CD8-positive, alpha-beta memory T cell (primary cell): Measurements from ENCODE around the gene RBM45. TPM values are rescaled to one million over a fixed set of nuclear protein-coding genes. Genes with fewer than 3 reads are reported as not detected.

ENCODE experiments used
- CTCF ChIA-PET: fragments of 350-600 bp; sonication (Branson Sonifier 250); formaldehyde crosslinking; loops from one replicate; lab custom pipeline; 2021; ENCODE audit warnings: antibody characterized with exemption; lab: Charles Lee
- POLR2A ChIA-PET: fragments of 350-600 bp; sonication (Branson Sonifier 250); formaldehyde crosslinking; loops from one replicate; lab custom pipeline; 2021; ENCODE audit warnings: antibody characterized with exemption; lab: Charles Lee
- DNase-seq, 5 donors: peaks; one replicate each; pipeline versions ENCODE4 v3.0.0 to v3.0.0-alpha.2; 2020 to 2022; ENCODE audit warnings: mixed read lengths in 1 of 5
- H3K27ac ChIP-seq: one replicate; pipeline ENCODE4 v1.7.0; 2013; ENCODE audit warnings: low read depth, mild to moderate bottlenecking, low read length, moderate library complexity
- H3K27me3 ChIP-seq: 2 replicates; pipeline ENCODE4 v1.7.0; 2013; ENCODE audit warnings: low read length, mild to moderate bottlenecking; ENCODE audit not compliant: insufficient read depth, poor library complexity, severe bottlenecking
- H3K36me3 ChIP-seq: 2 replicates; pipeline ENCODE4 v1.7.0; 2013; ENCODE audit warnings: mild to moderate bottlenecking, low read length, moderate library complexity; ENCODE audit not compliant: insufficient read depth
- H3K4me1 ChIP-seq: 2 replicates; pipeline ENCODE4 v1.7.0; 2013; ENCODE audit warnings: mild to moderate bottlenecking, low read length, moderate library complexity; ENCODE audit not compliant: insufficient read depth
- H3K4me3 ChIP-seq: 2 replicates; pipeline ENCODE4 v1.7.0; 2013; ENCODE audit warnings: mild to moderate bottlenecking, low read length
- H3K9me3 ChIP-seq: 2 replicates; pipeline ENCODE4 v1.7.0; 2013; ENCODE audit warnings: mild to moderate bottlenecking, low read length
- H3K27ac Mint-ChIP-seq, 8 donors: one replicate each; pipeline ENCODE4 v1.8.0; 2020 to 2021; ENCODE audit warnings: mixed read lengths in 8 of 8, mild to moderate bottlenecking in 6 of 8, inconsistent platforms in 3 of 8, moderate library complexity in 3 of 8
- H3K27me3 Mint-ChIP-seq, 2 donors: one replicate each; pipeline ENCODE4 v1.8.0; 2020 to 2021; ENCODE audit warnings: mixed read lengths in 2 of 2, mild to moderate bottlenecking in 1 of 2, moderate library complexity in 1 of 2
- H3K36me3 Mint-ChIP-seq, 3 donors: one replicate each; pipeline ENCODE4 v1.8.0; 2020 to 2021; ENCODE audit warnings: mixed read lengths in 3 of 3, inconsistent platforms in 1 of 3, mild to moderate bottlenecking in 1 of 3
- H3K4me1 Mint-ChIP-seq, 3 donors: one replicate each; pipeline ENCODE4 v1.8.0; 2020 to 2021; ENCODE audit warnings: mixed read lengths in 3 of 3, inconsistent platforms in 1 of 3, mild to moderate bottlenecking in 1 of 3
- H3K4me3 Mint-ChIP-seq, 7 donors: one replicate each; pipeline ENCODE4 v1.8.0; 2020 to 2021; ENCODE audit warnings: mixed read lengths in 7 of 7, mild to moderate bottlenecking in 6 of 7, moderate library complexity in 4 of 7, inconsistent platforms in 2 of 7
- H3K9me3 Mint-ChIP-seq, 5 donors: one replicate each; pipeline ENCODE4 v1.8.0; 2020 to 2022; ENCODE audit warnings: mixed read lengths in 5 of 5, mild to moderate bottlenecking in 3 of 5, moderate library complexity in 2 of 5, inconsistent platforms in 1 of 5
- polyA plus RNA-seq: library from polyadenylated mRNA; unstranded; fragments of 300-500 nt; fragmentation: Illumina TruSeq; gene quantifications from one replicate; pipeline ENCODE4 v1.2.3, GENCODE V29; 2021
- total RNA-seq, 2 experiments: library from RNA; stranded (reverse); gene quantifications; one replicate each; pipeline ENCODE4 v1.2.3, GENCODE V29; 2021

Gene RBM45
- total and polyA plus RNA-seq, 3 experiments from 2014 or later: 7.9 to 12.7 (median 11.9) TPM

DNA sequence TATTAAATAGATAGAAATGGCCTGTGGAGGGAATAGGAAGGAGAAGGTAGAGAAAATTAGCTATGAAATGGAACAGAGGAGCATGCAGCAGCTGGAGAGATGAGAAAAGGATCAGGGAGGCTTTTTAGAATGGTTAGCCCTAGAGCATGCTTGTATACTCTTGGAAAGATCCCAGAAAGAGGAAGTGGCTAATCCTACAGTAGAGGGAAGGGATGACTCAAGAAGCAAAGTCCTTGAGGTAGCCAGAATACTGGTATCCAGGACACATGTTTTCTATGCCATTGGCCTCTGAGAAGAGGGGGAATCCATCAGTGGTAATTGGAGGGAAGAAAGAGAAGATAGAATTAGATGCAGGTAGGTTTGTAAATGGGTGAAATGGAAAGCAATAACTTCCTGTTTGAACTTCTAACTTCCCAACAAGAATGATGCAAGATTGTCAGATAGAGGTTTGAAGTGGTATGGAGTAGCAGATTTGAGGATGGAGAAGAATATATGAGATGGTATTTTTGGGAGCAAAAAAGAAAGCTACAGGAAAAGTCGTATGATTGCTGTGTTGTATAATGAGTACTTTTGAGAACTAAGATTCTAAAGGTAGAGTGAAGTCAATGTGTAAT lies 64.9 kb downstream of the RBM45 start:
- ChIA-PET POLR2A (no interaction called here), CTCF (no interaction called here)
- no peak for DNase-seq
- H3K9me3 Mint-ChIP-seq: no peaks in the 10 kb centered on the region
- H3K27me3 ChIP-seq: no peaks in the 10 kb centered on the region
- H3K9me3 ChIP-seq: no peaks in the 10 kb centered on the region
- H3K27ac Mint-ChIP-seq: no peak overlapping the region
- H3K36me3 ChIP-seq: no peaks in the 10 kb centered on the region
- no peaks in the 10 kb centered on the region for H3K36me3 Mint-ChIP-seq
- no peaks in the 10 kb centered on the region for H3K4me1 ChIP-seq
- H3K4me3 Mint-ChIP-seq: no peak overlapping the region
- H3K27ac ChIP-seq: no peak overlapping the region
- H3K27me3 Mint-ChIP-seq: peaks cover 6 to 25% of the 10 kb centered on the region in 2 donors
- H3K4me1 Mint-ChIP-seq: no peaks in the 10 kb centered on the region
- H3K4me3 ChIP-seq: no peak overlapping the region

Other genes starting within 250 kb of the RBM45 start
- gene PDE11A, start 39.7 kb upstream of the RBM45 start, total RNA-seq: not detected
- gene PDE11A, start 39.7 kb upstream of the RBM45 start, polyA plus RNA-seq: not detected
- 1 to 10 TPM; 1.2 to 1.6 TPM for gene OSBPL6, start 82.1 kb downstream of the RBM45 start, total RNA-seq
- gene OSBPL6, start 82.1 kb downstream of the RBM45 start, polyA plus RNA-seq: 0.33 TPM